GM12801 (cell line): Measurements from ENCODE around the gene MCAT.

ENCODE experiments used
- CTCF ChIP-seq: IDR thresholded peaks from one replicate; pipeline ENCODE4 v1.5.1; 2011; ENCODE audit warnings: control low read depth; ENCODE audit not compliant: insufficient read length; ENCODE audit errors: extremely low read depth

MCAT gene

DNA sequence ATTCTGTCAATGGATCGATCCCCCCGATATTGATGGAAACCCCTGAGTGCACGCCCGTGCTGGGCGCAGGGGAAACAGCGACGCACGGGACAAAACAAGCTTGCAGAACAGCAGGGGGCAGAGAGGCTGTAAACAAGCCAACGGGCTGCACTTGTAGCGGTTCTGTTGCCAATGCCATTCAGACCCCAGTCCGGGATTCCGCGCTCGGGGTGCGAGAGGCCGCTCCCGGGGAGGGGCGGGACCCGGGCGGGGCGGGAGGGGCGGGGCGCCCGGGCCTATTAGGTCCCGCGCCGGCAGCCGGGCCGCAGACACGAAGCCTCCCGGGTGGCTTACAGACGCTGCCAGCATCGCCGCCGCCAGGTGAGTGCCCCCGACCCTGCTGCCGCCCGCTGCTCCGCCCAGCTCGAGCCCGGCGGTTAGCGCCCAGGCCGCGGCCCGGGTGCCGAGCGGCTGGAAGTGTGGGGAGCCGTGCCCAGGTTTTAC lies 32.7 kb downstream of the MCAT start, which contains the start of gene BIK:
Gene BIK, plus strand, starts transcription at position 307 of the 483 bp plus-strand sequence. CDS start 13,273 bp downstream, outside the sequence.
- no peak for TF ChIP-seq CTCF

DNA sequence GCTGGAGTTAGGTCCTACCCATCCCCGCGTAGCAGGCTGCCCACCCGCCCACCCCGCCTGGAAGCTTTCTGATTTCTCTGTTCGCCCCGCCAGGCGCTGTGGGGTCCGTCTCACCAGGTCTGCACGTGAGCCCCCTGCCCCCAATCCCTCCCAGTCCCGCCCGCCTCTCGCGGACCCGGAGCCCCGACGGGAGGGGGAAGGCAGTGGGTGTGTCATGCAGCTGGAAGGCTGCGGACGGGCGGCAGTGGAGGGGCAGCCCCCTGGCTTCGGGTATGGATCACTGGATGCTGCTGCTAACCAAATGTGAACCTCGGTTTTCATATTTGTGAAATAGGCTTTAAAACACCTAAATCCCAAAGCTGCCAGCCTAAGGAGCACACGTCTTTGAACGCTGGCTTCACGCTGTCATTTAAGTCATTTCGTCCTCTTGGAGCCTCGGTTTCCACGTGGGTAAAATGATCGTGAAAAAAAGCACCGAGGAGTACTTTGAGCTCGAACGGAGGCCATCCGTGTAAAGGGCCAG lies 33.2 kb downstream of the MCAT start:
- TF ChIP-seq CTCF = no peak

DNA sequence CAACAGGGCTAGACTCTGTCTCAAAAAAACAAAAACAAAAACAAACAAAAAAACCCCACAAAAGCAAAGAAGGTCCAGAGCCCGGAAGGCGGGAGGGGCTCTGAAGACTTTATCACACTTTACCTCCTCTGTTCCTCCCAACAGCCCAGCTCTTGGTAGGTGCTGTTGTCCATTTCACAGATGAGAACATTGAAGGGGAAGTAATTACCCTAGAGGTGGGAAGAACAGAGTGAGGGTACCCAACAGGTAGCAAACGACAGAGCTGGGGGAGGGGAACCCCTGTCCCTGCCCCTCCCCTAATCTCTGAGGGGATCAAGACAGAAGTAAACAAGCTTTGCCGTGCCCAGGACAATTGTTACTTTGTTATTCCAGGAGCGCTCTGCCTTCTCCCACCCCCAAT lies 33.7 kb downstream of the MCAT start:
- no peak for TF ChIP-seq CTCF

- no peak for TF ChIP-seq CTCF
Observed at GRCh38 chr22:43106302-43106701, 36.9 kb downstream of the MCAT start.

DNA sequence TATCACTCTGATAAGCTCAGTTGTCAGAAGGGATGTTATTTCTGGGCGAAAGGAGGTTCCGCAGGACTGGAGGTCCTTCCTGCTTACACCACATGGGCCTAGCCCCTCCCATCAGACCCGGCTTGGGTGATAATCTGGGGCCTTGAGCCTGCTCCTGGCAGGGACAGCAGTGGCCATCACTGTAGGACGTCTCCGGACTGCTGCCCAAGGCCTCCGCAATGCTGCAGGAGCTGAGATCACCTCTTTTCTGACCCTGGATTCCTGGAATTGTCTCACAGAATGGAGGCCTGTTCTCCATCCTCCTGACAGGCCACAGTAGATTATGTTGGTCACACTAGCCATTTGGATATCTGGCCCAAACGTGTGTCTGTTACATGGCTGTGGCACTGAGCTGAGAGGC lies 41.9 kb downstream of the MCAT start:
- no peak for TF ChIP-seq CTCF

DNA sequence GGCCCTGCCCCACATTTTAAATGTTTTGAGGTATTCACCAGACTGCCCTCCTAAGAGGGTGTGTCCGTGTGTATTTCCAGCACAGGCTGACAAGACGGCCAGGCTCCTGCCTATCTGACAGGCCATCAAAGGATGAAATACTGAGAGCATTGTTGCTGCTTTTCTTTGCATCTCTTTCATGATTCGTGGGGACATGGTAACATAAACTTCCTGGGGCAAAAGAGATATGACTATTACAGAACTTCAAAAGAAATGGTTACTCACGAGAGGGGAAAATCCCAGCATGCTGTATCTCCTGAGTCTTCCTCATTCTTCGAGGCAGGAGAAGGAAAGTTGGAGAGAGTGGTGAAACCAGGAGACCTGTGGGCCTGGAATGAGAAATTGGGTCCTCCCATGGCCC lies 43.0 kb downstream of the MCAT start:
- TF ChIP-seq CTCF = no peak

DNA sequence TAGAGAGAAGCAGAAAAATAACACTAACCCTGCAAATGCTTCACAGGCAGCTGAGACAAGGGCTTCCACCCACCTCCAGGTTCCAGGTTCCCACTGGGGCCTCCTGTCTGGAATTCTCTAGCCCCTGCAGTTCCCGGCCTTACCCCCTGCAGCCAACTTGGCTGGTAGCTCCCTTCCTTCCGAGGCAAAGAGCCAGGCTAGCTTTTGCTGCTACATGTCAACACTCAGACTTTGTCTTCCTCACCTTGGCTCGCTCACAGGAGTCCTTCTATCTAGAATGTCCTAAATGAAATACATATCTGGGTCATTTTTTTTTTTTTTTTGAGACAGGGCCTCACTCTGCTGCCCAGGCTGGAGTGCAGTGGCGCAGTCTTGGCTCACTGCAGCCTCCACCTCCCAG lies 44.1 kb downstream of the MCAT start:
- TF ChIP-seq CTCF = no peak

DNA sequence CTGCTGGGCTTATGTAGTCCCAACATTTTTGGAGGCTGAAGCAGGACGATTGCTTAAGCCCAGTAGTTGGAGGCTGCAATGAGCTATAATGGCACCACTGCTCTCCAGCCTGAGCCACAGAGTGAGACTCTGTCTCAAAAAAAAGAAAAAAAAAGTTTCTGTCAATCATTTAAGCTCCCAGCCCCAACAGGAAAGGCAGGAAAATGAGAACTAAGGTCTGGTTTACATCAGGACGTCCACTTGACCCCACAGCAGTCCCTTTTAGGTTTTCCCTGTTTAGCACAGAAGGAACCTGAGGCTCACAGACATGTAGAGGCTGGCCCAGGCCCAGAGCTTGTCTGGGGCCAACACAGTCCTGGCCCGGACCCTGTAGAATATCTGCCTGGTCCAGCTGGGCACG lies 44.8 kb downstream of the MCAT start:
- TF ChIP-seq CTCF = no peak
